HCT116 (cell line): Measurements from ENCODE around the gene LACTB. TPM values are rescaled to one million over a fixed set of nuclear protein-coding genes. Genes with fewer than 3 reads are reported as not detected.

ENCODE experiments used
- ATAC-seq: fragments of 200-7000 bp; cut with Tn5 transposase; 2 replicates; pipeline ENCODE4 v1.9.1; 2020; ENCODE audit warnings: mild to moderate bottlenecking, moderate library complexity
- BruUV-seq: library from RNA; stranded (reverse); fragments of 400-500 nt; replicated peaks from 2 replicates; lab custom pipeline; 2021; lab: Mats Ljungman, UMichigan
- CTCF ChIA-PET: fragments of 300-600 bp; sonication (Branson Sonifier 250); formaldehyde crosslinking; loops from one replicate; lab custom pipeline; 2021; ENCODE audit warnings: antibody characterized with exemption; lab: Charles Lee
- POLR2A ChIA-PET: fragments of 300-600, 350-600 bp; sonication (Branson Sonifier 250); formaldehyde crosslinking; loops from one replicate; lab custom pipeline; 2021; ENCODE audit warnings: antibody characterized with exemption; lab: Charles Lee
- RAD21 ChIA-PET, 2 experiments: fragments of 300-600 bp; sonication (Branson Sonifier 250); formaldehyde crosslinking; loops; one replicate each; lab custom pipeline; 2023; ENCODE audit warnings: low total read pairs in 2 of 2; ENCODE audit not compliant: uncharacterized antibody in 2 of 2, unreplicated experiment in 2 of 2, low non-redundant PET in 1 of 2; lab: Charles Lee
- DNase-seq: peaks from one replicate; pipeline ENCODE4 v3.0.0-alpha.2; 2010; ENCODE audit warnings: low read depth, low spot score
- H2AFZ ChIP-seq: fragments of 200-600 bp; shearing (Covaris generic), sonication (generic); 2 replicates; pipeline ENCODE4 v1.6.1; 2017; ENCODE audit warnings: low read depth, mixed run types, mixed read lengths, antibody characterized with exemption, low read length; ENCODE audit not compliant: poor library complexity, severe bottlenecking
- H3K27ac ChIP-seq: 2 replicates; pipeline ENCODE4 v1.5.1; 2012; ENCODE audit warnings: low read depth, low read length
- H3K27me3 ChIP-seq: fragments of 200-600 bp; sonication (generic); 2 replicates; pipeline ENCODE4 v1.6.1; 2016; ENCODE audit warnings: mixed run types, low read length, mixed read lengths; ENCODE audit not compliant: insufficient read depth
- H3K36me3 ChIP-seq, 2 experiments: fragments of 200-500 bp in 1 of 2; fragments of 200-600 bp in 1 of 2; sonication (Bioruptor generic) in 1 of 2; sonication (generic) in 1 of 2; 2 replicates each; pipeline versions ENCODE4 v1.5.1 to v1.6.1; 2014 to 2016; ENCODE audit warnings: low read length in 2 of 2, inconsistent platforms in 1 of 2, mixed read lengths in 1 of 2, mixed run types in 1 of 2; ENCODE audit not compliant: insufficient read depth in 2 of 2, control insufficient read depth in 1 of 2
- H3K4me1 ChIP-seq, 2 experiments: fragments of 200-600 bp in 1 of 2; sonication (generic) in 1 of 2; 2 replicates each; pipeline versions ENCODE4 v1.5.1 to v1.6.1; 2012 to 2017; ENCODE audit warnings: low read length in 2 of 2, inconsistent platforms in 1 of 2, mild to moderate bottlenecking in 1 of 2, mixed read lengths in 1 of 2, mixed run types in 1 of 2, moderate library complexity in 1 of 2; ENCODE audit not compliant: insufficient read depth in 2 of 2, control insufficient read depth in 1 of 2
- H3K4me2 ChIP-seq: fragments of 200-600 bp; sonication (generic); 2 replicates; pipeline ENCODE4 v1.6.1; 2017; ENCODE audit warnings: mixed run types, low read length, mixed read lengths
- H3K4me3 ChIP-seq, 2 experiments: fragments of 200-600 bp in 1 of 2; sonication (generic) in 1 of 2; replicated peaks in 1 of 2; 2 replicates each; pipeline ENCODE4 v1.5.1; 2011 to 2016; ENCODE audit warnings: low read length in 2 of 2, control low read depth in 1 of 2, low read depth in 1 of 2, mild to moderate bottlenecking in 1 of 2, mixed read lengths in 1 of 2, mixed run types in 1 of 2
- H3K79me2 ChIP-seq: fragments of 200-600 bp; sonication (generic); 2 replicates; pipeline ENCODE4 v1.6.1; 2017; ENCODE audit warnings: mild to moderate bottlenecking, mixed run types, low read length, moderate library complexity, mixed read lengths; ENCODE audit not compliant: insufficient read depth
- H3K9ac ChIP-seq: fragments of 200-600 bp; sonication (generic); 2 replicates; pipeline ENCODE4 v1.6.1; 2016; ENCODE audit warnings: low read length, mixed read lengths
- H3K9me2 ChIP-seq: fragments of 200-600 bp; sonication (generic), shearing (Covaris generic); 2 replicates; pipeline ENCODE4 v1.6.1; 2017; ENCODE audit warnings: mixed run types, mild to moderate bottlenecking, moderate library complexity; ENCODE audit not compliant: insufficient read depth
- H3K9me3 ChIP-seq, 2 experiments: fragments of 200-500 bp in 1 of 2; fragments of 200-600 bp in 1 of 2; sonication (Bioruptor generic) in 1 of 2; sonication (generic) in 1 of 2; 2 replicates each; pipeline ENCODE4 v1.6.1; 2014 to 2017; ENCODE audit warnings: low read length in 2 of 2, mixed read lengths in 2 of 2, inconsistent platforms in 1 of 2, low read depth in 1 of 2, mild to moderate bottlenecking in 1 of 2, mixed run types in 1 of 2, moderate library complexity in 1 of 2; ENCODE audit not compliant: control insufficient read depth in 1 of 2, insufficient read depth in 1 of 2
- H4K20me1 ChIP-seq: fragments of 200-600 bp; sonication (generic), shearing (Covaris generic); 2 replicates; pipeline ENCODE4 v1.6.1; 2017; ENCODE audit warnings: mixed run types, mild to moderate bottlenecking, moderate library complexity; ENCODE audit not compliant: insufficient read depth
- CEBPB ChIP-seq: IDR thresholded peaks from 2 replicates; pipeline ENCODE4 v1.6.1; 2012; ENCODE audit warnings: low read depth
- ELF1 ChIP-seq: IDR thresholded peaks from 2 replicates; pipeline ENCODE4 v1.6.1; 2012; ENCODE audit warnings: low read depth, borderline replicate concordance
- JUND ChIP-seq: IDR thresholded peaks from 2 replicates; pipeline ENCODE4 v1.6.1; 2012
- POLR2A ChIP-seq: IDR thresholded peaks from 2 replicates; pipeline ENCODE4 v1.7.0; 2011; ENCODE audit warnings: borderline replicate concordance; ENCODE audit not compliant: insufficient read depth, insufficient read length; ENCODE audit errors: extremely low read depth
- SIN3A ChIP-seq: IDR thresholded peaks from 2 replicates; pipeline ENCODE4 v1.6.1; 2012; ENCODE audit warnings: low read depth
- SP1 ChIP-seq: IDR thresholded peaks from 2 replicates; pipeline ENCODE4 v1.6.1; 2012; ENCODE audit warnings: low read depth
- TCF7L2 ChIP-seq: IDR thresholded peaks from 2 replicates; pipeline ENCODE4 v1.7.0; 2011; ENCODE audit warnings: borderline replicate concordance, inconsistent platforms; ENCODE audit not compliant: insufficient read depth, insufficient read length; ENCODE audit errors: extremely low read depth
- YY1 ChIP-seq: IDR thresholded peaks from 2 replicates; pipeline ENCODE4 v1.6.1; 2011; ENCODE audit warnings: low read length, low read depth, moderate library complexity, mild to moderate bottlenecking; ENCODE audit not compliant: insufficient replicate concordance; ENCODE audit errors: extremely low read depth
- ZNF274 ChIP-seq: fragments of 200-500 bp; sonication (Bioruptor generic); IDR thresholded peaks from 2 replicates; pipeline ENCODE4 v1.6.1; 2014; ENCODE audit warnings: mild to moderate bottlenecking, low read depth, low read length, inconsistent platforms
- intact Hi-C: fragments of 100-400 bp; cut with micrococcal nuclease; formaldehyde crosslinking; loops from 2 replicates; pipeline ENCODE4 v1.10.0; 2022
- total RNA-seq: library from RNA; stranded (reverse); gene quantifications from one replicate; pipeline ENCODE4 v1.2.1, GENCODE V29; 2021; ENCODE audit not compliant: unreplicated experiment
- TF ChIP-seq, protein P1 (sequence below), 3 experiments: fragments of 200-600 bp in 1 of 3; sonication (generic) in 1 of 3; IDR thresholded peaks in 2 of 3; conservative IDR thresholded peaks in 1 of 3; 2 replicates each; pipeline ENCODE4 v1.5.1; 2012 to 2017; ENCODE audit warnings: low read depth in 2 of 3, low read length in 2 of 3, antibody characterized with exemption in 1 of 3, borderline replicate concordance in 1 of 3, control low read depth in 1 of 3, mild to moderate bottlenecking in 1 of 3, mixed read lengths in 1 of 3, mixed run types in 1 of 3, moderate library complexity in 1 of 3; ENCODE audit not compliant: insufficient read depth in 1 of 3
- TF ChIP-seq, protein P2 (sequence below): IDR thresholded peaks from 2 replicates; pipeline ENCODE4 v1.6.1; 2012; ENCODE audit warnings: low read depth

Gene LACTB
- total RNA-seq, 1 experiment from 2014 or later: 7.6 TPM

DNA sequence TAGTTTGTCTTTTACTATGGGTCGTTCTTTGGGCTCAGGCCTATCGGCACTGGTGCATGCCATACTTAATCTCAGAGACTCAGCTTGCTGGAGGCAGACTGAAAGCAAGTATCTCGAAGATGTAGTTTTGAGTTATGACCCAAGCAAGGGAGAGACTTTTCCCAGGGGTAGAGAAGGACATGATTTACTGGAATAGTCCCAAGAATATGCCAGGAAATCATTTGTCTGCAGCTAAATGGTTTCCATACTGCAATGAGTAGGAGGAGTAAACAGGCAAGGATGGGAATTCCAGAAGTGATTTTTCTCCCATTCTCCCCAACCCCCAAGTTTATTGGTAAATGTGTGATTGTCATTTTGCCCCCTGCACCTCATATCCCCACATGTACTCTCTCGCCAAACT is 35.4 kb upstream of the LACTB start:
- Histone ChIP-seq H2AFZ (no peak overlapping the region), H3K9ac (no peak overlapping the region), H3K4me3 (no peak overlapping the region), H3K36me3 (no peaks in the 10 kb centered on the region), H3K4me2 (no peak overlapping the region), H3K27me3 (no peaks in the 10 kb centered on the region), H3K4me1 (peaks cover 9 to 12% of the 10 kb centered on the region in 2 experiments; a peak in 3 of 4 replicates), H3K27ac (no peak overlapping the region), H3K79me2 (no peaks in the 10 kb centered on the region), H3K9me2 (no peaks in the 10 kb centered on the region), H4K20me1 (no peaks in the 10 kb centered on the region), H3K9me3 (no peaks in the 10 kb centered on the region)
- CTCF ChIA-PET: interaction anchor here (1.5 kb wide), 1 partner anchor 38 kb away, joined by 8 read pairs; no protein-coding TSS in a partner anchor
- RAD21 ChIA-PET: no interaction called here
- intact Hi-C loops: no loop called here
- POLR2A ChIA-PET: no interaction called here
- no peak for ATAC-seq
- no TSS peak for BruUV-seq
- TF ChIP-seq ZNF274 (no peak), CEBPB (no peak), TCF7L2 (no peak), YY1 (no peak), ELF1 (no peak), SP1 (no peak), JUND (no peak), POLR2A (no peak), SIN3A (no peak)
- TF ChIP-seq, protein P1, sequence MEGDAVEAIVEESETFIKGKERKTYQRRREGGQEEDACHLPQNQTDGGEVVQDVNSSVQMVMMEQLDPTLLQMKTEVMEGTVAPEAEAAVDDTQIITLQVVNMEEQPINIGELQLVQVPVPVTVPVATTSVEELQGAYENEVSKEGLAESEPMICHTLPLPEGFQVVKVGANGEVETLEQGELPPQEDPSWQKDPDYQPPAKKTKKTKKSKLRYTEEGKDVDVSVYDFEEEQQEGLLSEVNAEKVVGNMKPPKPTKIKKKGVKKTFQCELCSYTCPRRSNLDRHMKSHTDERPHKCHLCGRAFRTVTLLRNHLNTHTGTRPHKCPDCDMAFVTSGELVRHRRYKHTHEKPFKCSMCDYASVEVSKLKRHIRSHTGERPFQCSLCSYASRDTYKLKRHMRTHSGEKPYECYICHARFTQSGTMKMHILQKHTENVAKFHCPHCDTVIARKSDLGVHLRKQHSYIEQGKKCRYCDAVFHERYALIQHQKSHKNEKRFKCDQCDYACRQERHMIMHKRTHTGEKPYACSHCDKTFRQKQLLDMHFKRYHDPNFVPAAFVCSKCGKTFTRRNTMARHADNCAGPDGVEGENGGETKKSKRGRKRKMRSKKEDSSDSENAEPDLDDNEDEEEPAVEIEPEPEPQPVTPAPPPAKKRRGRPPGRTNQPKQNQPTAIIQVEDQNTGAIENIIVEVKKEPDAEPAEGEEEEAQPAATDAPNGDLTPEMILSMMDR (IDR thresholded peaks at IDR 0.05 in 2 of 3, conservative IDR thresholded peaks at IDR 0.05 in 1 of 3; ENCODE audit: borderline replicate concordance in 1 of 3, insufficient read depth in 1 of 3, low read depth in 2 of 3, low read length in 2 of 3): no peak
- TF ChIP-seq, protein P2, sequence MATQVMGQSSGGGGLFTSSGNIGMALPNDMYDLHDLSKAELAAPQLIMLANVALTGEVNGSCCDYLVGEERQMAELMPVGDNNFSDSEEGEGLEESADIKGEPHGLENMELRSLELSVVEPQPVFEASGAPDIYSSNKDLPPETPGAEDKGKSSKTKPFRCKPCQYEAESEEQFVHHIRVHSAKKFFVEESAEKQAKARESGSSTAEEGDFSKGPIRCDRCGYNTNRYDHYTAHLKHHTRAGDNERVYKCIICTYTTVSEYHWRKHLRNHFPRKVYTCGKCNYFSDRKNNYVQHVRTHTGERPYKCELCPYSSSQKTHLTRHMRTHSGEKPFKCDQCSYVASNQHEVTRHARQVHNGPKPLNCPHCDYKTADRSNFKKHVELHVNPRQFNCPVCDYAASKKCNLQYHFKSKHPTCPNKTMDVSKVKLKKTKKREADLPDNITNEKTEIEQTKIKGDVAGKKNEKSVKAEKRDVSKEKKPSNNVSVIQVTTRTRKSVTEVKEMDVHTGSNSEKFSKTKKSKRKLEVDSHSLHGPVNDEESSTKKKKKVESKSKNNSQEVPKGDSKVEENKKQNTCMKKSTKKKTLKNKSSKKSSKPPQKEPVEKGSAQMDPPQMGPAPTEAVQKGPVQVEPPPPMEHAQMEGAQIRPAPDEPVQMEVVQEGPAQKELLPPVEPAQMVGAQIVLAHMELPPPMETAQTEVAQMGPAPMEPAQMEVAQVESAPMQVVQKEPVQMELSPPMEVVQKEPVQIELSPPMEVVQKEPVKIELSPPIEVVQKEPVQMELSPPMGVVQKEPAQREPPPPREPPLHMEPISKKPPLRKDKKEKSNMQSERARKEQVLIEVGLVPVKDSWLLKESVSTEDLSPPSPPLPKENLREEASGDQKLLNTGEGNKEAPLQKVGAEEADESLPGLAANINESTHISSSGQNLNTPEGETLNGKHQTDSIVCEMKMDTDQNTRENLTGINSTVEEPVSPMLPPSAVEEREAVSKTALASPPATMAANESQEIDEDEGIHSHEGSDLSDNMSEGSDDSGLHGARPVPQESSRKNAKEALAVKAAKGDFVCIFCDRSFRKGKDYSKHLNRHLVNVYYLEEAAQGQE: no peak
- DNase-seq: no peak
